ENCODE results near the gene ZNF142. TPM values are rescaled to one million over a fixed set of nuclear protein-coding genes. Genes with fewer than 3 reads are reported as not detected.
"Not testable (repeated sequence)": the region's sequence is repeated elsewhere in the genome, so short reads cannot be mapped to it uniquely, and the experiment has no call there.

The ZNF142 gene
- total and polyA plus RNA-seq, 2 of the 8 experiments (the other 6 are each of a cell fraction or from before 2014, with no cell fraction given), result 9.4 to 32.5 TPM

GRCh38 chr2:218687400-218688060 is 28.1 kb upstream of the ZNF142 start:
- WGBS, 2 experiments (ENCODE audit: extremely low coverage in 1 of 2, insufficient coverage in 1 of 2, insufficient read length in 1 of 2, insufficient replicate concordance in 2 of 2, low coverage in 1 of 2, low lambda C conversion rate in 2 of 2, missing lambda C conversion rate in 1 of 2), result 37% methylated on average over 5 of the region's 5 CpGs; no CpG with 5 or more reads in 1 of the 2 experiments
- not testable (repeated sequence) for H3K27me3 ChIP-seq (replicated peaks in 1 of 4; ENCODE audit: control insufficient read depth in 3 of 4, extremely low read depth in 1 of 4, insufficient read depth in 3 of 4, low read length in 3 of 4); H3K79me1 ChIP-seq (ENCODE audit: low read depth, low read length); H3K4me2 ChIP-seq (ENCODE audit: insufficient read depth in 1 of 2, low read depth in 2 of 2, low read length in 2 of 2); H3K27ac ChIP-seq (ENCODE audit: low read depth, low read length); H2BK5ac ChIP-seq (ENCODE audit: low read depth, low read length); H3K9ac ChIP-seq (replicated peaks in 1 of 4; ENCODE audit: extremely low read depth in 1 of 4, low read depth in 3 of 4, low read length in 3 of 4); H3K79me2 ChIP-seq (ENCODE audit: control insufficient read depth in 1 of 2, insufficient read depth in 2 of 2, low read length in 2 of 2); H3K18ac ChIP-seq (ENCODE audit: extremely low read depth, low read length); H2BK120ac ChIP-seq (replicated peaks; ENCODE audit: low read depth, low read length); H3K14ac ChIP-seq (ENCODE audit: insufficient read length); H3K23ac ChIP-seq (ENCODE audit: insufficient read length); H2BK15ac ChIP-seq (ENCODE audit: low read length); H4K5ac ChIP-seq (ENCODE audit: insufficient read length, low read depth, low read length); H4K8ac ChIP-seq (ENCODE audit: extremely low read depth, insufficient read depth, low read length); H3K4me1 ChIP-seq (replicated peaks in 1 of 4; ENCODE audit: control insufficient read depth in 3 of 4, insufficient read depth in 4 of 4, low read length in 3 of 4); H4K91ac ChIP-seq (replicated peaks; ENCODE audit: insufficient read length, low read length); H3K23me2 ChIP-seq (ENCODE audit: low read depth, low read length); H3K4me3 ChIP-seq (ENCODE audit: extremely low read depth in 1 of 4, insufficient read depth in 2 of 4, low read depth in 3 of 4, low read length in 4 of 4); H2AK5ac ChIP-seq (ENCODE audit: low read depth, low read length); H4K20me1 ChIP-seq (replicated peaks in 1 of 2; ENCODE audit: control insufficient read depth in 1 of 2, insufficient read depth in 2 of 2, low read length in 2 of 2); DNase-seq (ENCODE audit: low read depth in 1 of 2, low spot score in 2 of 2); H2BK20ac ChIP-seq (ENCODE audit: low read length); H3K4ac ChIP-seq (replicated peaks; ENCODE audit: insufficient read length, low read depth, low read length); H2BK12ac ChIP-seq (ENCODE audit: low read depth, low read length); H3K9me3 ChIP-seq (ENCODE audit: insufficient read depth in 2 of 2, low read depth in 1 of 2, low read length in 1 of 2); H2AFZ ChIP-seq (ENCODE audit: low read length); H3K56ac ChIP-seq (replicated peaks; ENCODE audit: insufficient read length, low read depth, low read length)
- peak; percentile 19 to 93 (median 89) for TF ChIP-seq CTCF (IDR thresholded peaks at IDR 0.05; ENCODE audit: control extremely low read depth in 1 of 3, insufficient read depth in 1 of 3, low read depth in 1 of 3, low read length in 3 of 3)
- peak; percentile 60 to 71 for TF ChIP-seq RAD21 (IDR thresholded peaks at IDR 0.05 in 1 of 2, conservative IDR thresholded peaks at IDR 0.05 in 1 of 2; ENCODE audit: low read depth in 2 of 2, low read length in 2 of 2)
- TF ChIP-seq TEAD4 (IDR thresholded peaks at IDR 0.05; ENCODE audit: low read depth, low read length), result peak; percentile 64
- CTCF ChIA-PET (ENCODE audit: partially characterized antibody), result interaction anchor here (0.7 to 2.5 kb wide), 34 partner anchors 8 to 416 kb away, joined by 3 to 27 read pairs (median 4); partner anchors contain the start of genes BCS1L, RNF25, STK36 and TTLL4
- H3K36me3 ChIP-seq (ENCODE audit: control insufficient read depth in 2 of 4, insufficient read depth in 4 of 4, low read length in 3 of 4), result peaks cover 0 to 20% (median 7%) of the 10 kb centered on the region in 4 experiments; a peak in 4 of 8 replicates
- peak; percentile 85 for FAIRE-seq
- POLR2A ChIA-PET (ENCODE audit: partially characterized antibody), result interaction anchor here (0.7 to 2.3 kb wide), 6 partner anchors 9 to 39 kb away, joined by 3 to 13 read pairs (median 3); partner anchors contain the start of genes BCS1L, RNF25, STK36 and ZNF142

Data from H1 (cell line).